NCI-H2196 treated with DMSO at 0.1 percent for 48 hours (cell line): ENCODE data around the gene KCNIP4.

ENCODE experiments used
- DNase-seq: peaks from one replicate; lab custom pipeline; 2025; ENCODE audit not compliant: unreplicated experiment; lab: John Stamatoyannopoulos, UW

The KCNIP4 gene

GRCh38 chr4:21901831-21902230 lies 46.7 kb downstream of the KCNIP4 start:
- DNase-seq = no peak

GRCh38 chr4:21901281-21901680 lies 47.3 kb downstream of the KCNIP4 start:
- DNase-seq = no peak

- no peak for DNase-seq
Measured at GRCh38 chr4:21900211-21900610, 48.4 kb downstream of the KCNIP4 start.

- DNase-seq = no peak
Measured at GRCh38 chr4:21898101-21898500, 50.5 kb downstream of the KCNIP4 start.

- no peak for DNase-seq
Measured at GRCh38 chr4:21896767-21897166, 51.8 kb downstream of the KCNIP4 start.

GRCh38 chr4:21893136-21893535 lies 55.4 kb downstream of the KCNIP4 start:
- DNase-seq = no peak

GRCh38 chr4:21890231-21890630 lies 58.3 kb downstream of the KCNIP4 start:
- DNase-seq = no peak

- no peak for DNase-seq
Measured at GRCh38 chr4:21888195-21888976, 60.2 kb downstream of the KCNIP4 start.

- no peak for DNase-seq
Measured at GRCh38 chr4:21887481-21887880, 61.1 kb downstream of the KCNIP4 start.

GRCh38 chr4:21885770-21886169 lies 62.8 kb downstream of the KCNIP4 start:
- no peak for DNase-seq

- no peak for DNase-seq
Measured at GRCh38 chr4:21885241-21885640, 63.3 kb downstream of the KCNIP4 start.

GRCh38 chr4:21884615-21885014 lies 64.0 kb downstream of the KCNIP4 start:
- no peak for DNase-seq

GRCh38 chr4:21882051-21882839 lies 66.3 kb downstream of the KCNIP4 start:
- DNase-seq = no peak

GRCh38 chr4:21879187-21879586 lies 69.4 kb downstream of the KCNIP4 start:
- DNase-seq = no peak

- no peak for DNase-seq
Measured at GRCh38 chr4:21876711-21877110, 71.9 kb downstream of the KCNIP4 start.

GRCh38 chr4:21873145-21873544 lies 75.4 kb downstream of the KCNIP4 start:
- DNase-seq = no peak

- DNase-seq = no peak
Measured at GRCh38 chr4:21872101-21872500, 76.5 kb downstream of the KCNIP4 start.

- DNase-seq = no peak
Measured at GRCh38 chr4:21869978-21870745, 78.4 kb downstream of the KCNIP4 start.

GRCh38 chr4:21864686-21865085 lies 83.9 kb downstream of the KCNIP4 start:
- DNase-seq = no peak

GRCh38 chr4:21862917-21863316 lies 85.7 kb downstream of the KCNIP4 start:
- no peak for DNase-seq

- no peak for DNase-seq
Measured at GRCh38 chr4:21858971-21859370, 89.6 kb downstream of the KCNIP4 start.

GRCh38 chr4:21856754-21857153 lies 91.8 kb downstream of the KCNIP4 start:
- DNase-seq = no peak
